HG03060 (cell line): ENCODE results near the gene ADGRA1.

Experiments used
- ATAC-seq: cut with Tn5 transposase; IDR thresholded peaks from one replicate; pipeline ENCODE4 v1.9.1; 2021; ENCODE audit warnings: low read depth, moderate number of reproducible peaks; ENCODE audit not compliant: unreplicated experiment

Gene ADGRA1

DNA sequence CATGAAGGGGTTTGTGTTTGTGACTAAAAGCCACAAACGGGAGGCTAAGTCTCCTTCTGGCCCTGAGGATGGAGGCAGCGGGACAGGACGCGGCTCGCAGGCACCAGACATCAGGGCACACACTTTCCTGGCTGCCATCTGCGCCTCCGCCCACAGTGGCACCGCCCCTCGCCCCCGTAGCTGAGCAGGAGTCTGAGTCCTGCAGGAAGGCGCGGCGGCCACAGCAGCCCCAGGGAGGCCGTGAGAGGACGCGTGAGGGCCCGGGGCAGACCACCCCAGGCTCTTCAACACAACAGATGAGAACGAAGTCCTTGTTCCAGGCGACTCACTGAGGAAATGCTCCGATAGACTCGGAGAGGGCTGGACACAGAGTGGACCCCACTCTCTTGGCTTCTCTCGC, 6.6 kb downstream of the ADGRA1 start:
- no peak for ATAC-seq

DNA sequence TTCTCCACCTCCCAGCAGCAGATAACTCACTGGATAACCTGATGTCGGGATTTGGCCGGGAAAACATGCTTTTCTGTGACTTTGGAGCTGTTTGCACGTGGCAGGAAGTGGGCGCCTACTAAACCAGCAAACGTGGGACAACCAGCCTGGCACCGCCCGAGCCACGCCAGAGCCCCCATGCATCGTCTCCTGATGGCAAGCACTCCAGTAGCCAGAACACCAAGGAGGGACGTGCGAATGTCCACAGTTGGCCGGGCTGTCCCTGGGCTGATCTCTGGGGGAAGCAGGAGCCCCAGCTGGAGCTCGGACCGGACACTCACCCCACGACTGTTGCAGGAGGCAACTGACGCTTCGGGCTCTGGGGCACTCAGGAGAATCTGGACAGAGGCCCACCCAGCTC, 7.1 kb downstream of the ADGRA1 start:
- ATAC-seq = no peak

DNA sequence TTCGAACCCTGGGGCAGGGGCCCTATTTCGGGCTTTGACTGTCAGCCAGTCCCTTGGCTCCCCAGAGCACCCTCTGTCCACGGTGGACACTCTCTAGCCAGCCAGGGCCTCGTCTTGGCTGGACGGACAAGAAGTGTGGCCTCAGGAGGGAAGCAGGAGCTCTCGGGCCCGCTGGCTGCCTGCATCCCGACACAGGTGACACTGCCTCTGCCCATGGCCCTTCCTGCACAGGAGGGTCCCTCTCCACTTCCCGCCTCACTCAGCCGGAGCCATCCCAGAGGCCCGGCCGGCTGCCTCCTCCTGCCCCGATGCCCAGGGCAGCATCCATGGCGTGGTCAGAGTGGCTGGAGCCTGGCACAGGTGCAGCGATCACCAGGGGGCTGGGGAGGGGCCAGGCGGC, 7.9 kb downstream of the ADGRA1 start:
- no peak for ATAC-seq

DNA sequence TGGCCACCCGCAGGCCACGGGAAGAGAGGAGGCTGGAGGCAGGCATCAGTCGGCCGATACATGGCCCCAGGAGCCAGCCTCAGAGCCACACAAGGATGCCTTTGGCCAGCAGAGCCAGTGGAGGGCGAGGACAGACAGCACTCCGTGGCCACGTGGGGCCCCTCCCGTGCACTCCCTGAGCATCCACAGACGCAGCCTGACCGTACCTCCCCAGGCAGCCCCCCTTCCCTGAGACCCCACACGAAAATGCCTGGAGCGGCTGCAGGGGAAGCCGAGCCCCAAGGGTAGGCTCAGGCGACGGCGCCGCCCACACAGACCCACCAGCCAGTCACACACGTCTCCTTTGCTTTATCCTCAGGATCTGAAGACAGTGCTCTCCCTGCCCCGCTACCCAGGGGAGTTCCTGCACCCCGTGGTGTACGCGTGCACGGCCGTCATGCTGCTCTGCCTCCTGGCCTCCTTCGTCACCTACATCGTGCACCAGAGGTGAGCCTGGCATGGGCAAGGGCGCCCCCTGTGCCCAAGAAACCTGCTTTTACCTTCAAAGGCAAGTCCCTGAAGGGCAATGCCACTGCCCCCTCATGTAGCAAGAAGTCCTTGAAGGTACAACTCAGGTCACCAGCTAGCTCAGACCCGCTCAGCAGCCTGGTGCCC, 9.0 kb downstream of the ADGRA1 start:
- ATAC-seq = no peak

DNA sequence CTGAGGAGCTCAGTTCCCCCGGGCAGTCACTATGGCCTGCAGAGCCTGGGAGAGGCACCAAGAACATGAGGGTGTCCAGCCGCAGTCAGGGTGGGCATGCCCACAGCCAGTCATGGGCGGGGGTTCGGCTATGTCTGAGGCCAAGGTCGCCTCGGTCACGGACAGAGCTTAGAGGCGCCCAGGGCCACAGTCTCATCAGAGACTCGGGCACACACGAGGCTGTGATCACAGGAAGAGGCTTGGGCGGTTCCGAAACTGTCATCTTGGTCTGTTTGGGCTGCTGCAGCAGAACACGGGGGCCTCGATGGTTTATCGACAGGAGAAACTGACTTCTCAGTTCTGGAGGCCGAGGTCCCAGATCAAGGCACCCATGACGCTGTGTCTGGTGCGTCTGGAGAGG, 9.7 kb downstream of the ADGRA1 start:
- ATAC-seq = no peak

DNA sequence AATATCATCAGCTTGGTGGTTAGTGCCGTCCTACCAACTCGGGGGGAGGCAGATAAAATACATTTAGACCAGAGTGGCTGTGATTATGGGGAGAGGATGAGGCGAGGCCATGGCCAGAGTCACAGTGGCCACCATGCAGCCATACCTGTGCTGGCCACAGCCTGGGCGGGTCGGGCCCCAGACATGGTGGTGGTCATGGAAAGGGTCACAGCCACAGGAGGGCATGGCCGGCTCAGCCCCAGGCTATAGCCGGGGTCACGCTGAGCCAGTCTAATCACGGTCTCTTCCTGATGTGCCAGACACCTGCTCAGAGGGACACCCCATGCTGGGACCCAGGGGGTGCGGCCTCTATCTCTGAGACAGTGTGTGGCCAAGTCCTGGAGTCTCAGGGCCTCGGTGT, 10.2 kb downstream of the ADGRA1 start:
- ATAC-seq = no peak

DNA sequence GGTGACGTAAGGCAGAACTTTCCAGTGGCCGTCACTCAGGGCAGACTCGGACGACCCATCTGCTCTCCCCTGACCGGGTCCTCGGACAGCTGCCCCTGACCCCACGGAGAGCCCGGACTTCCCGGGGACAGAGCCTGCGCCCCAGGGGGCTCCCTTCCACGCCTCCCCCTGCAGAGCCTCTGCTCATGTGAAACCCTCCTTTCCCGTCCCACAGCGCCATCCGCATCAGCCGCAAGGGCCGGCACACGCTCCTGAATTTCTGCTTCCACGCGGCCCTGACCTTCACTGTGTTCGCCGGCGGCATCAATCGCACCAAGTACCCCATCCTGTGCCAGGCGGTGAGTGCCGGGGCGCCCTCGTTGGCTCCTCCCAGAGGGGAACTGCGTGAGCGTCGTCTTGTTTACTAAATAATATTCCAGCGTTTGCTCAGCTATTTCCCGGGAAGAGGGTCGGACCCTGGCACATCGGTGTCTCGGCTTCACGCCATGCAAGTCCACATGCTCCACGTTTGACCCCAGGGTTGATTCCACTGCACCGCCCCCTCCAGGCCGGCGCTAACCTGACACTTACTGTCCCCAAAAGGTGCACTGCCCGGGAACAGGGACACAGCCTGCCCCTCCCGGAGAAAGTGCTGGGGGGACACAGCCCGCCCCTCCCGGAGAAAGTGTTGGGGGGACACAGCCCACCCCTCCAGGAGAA, 10.9 kb downstream of the ADGRA1 start:
- ATAC-seq = no peak

DNA sequence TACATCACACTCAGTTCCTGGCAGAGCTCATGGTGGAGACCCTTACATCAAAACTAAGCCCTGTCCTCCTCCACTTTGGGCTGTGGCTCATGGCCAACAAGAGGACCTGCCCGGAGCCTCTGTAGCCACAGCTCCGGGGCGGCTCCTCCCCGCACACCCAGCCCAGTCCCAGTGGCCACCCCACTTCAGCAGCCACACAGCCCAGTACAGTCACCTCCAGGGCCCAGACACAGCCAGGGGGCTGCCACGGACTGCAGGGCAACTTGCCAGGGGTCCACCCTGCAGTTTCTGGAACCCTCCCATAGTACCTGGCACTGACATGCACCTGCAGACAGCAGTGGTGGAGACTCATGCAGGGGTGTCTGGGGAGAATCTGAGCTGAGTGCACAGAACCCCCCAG, 11.8 kb downstream of the ADGRA1 start:
- ATAC-seq = no peak

DNA sequence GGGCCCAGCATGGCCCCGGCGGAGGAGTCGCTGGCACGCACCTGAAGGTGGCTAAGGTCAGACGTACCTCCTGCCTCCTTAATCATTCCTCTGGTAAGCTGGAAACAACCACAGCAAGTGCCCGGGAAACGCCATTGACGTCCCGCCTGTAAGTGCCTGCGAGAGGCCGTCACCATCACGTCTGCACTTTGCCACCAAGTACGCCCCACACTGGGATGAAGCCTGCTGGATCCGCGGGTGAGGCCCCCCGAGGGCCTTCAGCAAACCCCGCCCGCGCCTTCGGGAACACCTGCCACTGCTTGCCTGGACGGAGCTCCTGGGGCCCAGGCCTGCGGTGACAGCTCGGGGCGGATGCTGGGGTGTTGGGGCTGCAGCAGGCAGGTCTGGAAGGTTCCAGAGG, 12.5 kb downstream of the ADGRA1 start:
- no peak for ATAC-seq

DNA sequence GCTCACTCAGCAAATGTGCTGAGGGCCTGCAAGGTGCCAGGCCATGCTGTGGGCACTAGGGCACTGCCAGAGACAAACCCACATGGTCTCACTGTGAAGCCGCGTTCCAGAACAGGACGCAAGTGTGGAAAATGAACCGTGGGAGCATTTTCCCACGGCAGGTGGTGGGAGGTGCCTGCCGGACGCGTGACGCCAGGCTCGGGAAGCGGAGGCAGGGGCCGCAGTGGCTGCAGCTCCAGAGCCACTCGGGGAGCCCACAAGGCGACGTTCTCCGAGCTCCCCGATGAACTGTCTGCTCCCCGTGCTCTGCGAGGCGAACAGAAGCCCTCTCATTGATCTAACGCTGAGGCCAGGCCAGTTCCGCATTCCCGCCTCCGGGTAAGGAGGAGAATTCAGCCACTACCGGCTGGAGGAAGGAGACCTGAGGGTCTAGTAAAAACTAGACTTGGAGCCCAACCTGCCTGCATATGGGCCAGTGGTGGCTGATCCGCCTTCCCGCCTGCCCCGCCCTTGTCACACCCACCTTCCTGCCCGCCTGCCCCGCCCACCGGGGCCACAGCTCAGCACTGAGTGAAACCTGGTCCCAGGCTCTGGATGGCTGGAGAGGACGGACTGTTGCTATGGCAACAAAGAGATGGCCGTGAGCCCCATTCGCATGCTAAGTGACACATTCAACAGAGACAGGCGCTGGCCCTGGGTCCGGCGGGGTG, 13.1 kb downstream of the ADGRA1 start:
- no peak for ATAC-seq

DNA sequence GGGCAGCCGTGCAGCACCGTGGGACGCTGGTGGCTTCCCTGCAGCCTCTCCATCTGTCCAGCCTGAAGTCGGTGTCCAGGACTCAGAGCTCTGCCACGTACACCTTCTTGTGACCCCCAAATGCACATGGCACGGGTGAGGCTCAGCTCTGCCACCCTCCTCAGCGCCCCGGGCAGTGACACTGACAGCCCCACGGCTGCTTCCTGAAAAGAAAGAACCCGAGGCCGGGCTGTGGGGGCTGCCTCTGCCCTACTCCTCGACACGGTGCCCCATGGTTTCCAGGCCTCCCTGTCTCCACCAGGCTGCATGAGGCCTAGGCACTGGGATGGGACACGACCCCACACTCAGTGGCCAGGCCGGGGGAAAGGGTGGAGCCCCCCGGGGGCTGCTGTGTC, 13.7 kb downstream of the ADGRA1 start:
- no peak for ATAC-seq

DNA sequence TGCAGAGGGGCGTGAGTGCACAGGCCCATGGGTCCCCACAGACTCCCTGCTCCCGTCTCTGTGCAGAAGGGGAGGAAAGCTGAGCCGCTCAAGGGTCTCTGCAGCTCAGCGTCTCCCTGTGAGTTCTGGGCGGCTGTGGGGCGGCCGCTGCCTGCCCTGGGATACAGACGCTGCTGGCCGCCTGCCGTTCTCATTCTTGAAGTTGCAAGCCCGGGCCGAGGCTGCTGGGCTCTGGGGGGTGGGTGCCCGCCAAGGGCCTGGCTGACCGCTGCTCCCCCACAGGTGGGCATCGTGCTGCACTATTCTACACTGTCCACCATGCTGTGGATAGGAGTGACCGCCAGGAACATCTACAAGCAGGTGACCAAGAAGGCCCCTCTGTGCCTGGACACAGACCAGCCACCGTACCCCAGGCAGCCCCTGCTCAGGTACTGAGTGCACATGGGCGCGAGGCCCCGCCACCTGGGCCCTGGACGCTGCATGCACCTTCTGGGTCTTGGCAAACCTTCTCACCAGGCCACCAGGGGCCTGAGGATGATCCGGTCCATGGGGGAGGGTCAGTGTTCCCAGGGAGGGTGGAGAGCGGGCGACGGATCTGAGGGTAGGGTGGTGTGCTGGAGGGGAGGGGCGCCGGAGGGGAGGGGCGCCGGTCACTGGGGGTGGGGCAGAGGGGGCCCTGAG, 14.8 kb downstream of the ADGRA1 start:
- ATAC-seq = no peak

DNA sequence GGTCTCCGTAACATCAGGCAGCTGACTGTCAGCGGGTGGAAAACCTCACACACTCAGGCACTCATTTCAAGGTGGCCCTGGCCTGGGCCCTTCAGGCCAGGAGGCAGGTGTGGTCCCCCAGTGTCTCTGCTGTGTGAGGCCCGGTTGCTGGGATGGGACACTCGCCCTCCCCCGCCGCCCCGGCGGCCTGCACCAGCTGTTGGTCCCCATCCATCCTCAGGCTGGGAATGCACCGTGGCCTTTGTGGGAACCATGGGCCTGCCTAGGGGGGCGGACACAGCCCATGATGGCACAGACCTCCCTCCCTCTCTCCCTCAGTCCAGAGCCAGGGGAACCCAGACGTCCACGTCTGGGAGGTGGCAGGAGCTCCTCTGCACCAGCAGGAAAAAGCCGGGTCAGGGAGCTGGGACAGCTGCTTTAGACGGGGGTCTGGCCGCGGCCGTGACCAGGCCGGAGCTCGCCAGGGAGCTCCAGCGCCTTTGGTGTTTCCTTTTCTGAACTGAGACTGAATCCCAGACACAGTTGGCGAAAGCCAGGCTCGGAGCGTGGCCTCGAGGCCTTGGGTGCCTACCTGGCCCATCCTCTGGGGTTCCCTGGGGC, 15.7 kb downstream of the ADGRA1 start:
- ATAC-seq = no peak

DNA sequence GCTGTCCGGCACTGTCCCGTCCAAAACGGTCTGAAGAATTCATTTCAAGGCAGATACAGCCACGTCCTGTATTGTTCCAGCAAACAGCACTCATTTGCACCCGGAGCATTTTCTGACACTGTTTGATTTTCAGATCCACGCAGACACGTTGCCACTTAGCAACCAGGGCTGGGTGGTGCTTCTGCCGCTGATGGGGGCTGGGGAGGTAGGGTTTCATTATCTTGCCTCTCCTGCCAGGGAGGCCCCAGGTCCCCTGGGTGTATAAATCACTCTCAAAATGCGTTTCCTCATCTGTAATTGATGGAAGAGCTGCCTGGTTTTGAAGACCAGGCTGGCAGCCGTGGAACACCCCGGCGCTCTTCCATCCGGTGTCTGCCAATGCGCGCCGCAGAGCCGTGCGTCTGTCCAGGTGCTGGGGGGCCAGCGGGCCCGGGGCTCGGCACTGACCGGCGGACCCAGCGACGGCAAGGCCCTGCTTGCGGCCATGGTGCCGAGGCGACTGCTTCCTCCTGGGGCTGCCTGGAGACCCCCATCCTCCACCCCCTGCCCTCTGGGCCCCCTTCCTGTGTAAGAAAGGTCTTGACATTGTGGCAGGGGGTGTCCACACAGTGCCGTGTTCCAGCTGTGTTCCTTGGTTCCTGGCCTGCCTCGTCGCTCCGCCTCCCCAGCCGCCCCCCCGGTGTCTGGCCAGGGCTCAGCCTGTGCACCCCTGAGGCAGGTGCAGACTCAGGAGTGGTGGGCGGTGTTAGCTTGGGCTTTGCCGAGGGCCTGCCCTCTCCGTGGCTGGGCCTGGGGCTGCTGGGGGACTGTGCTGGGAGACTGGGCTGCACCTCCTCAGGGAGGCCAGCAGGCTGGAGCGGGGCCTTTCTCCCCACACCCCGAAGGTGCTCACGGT, 16.6 kb downstream of the ADGRA1 start:
- no peak for ATAC-seq

DNA sequence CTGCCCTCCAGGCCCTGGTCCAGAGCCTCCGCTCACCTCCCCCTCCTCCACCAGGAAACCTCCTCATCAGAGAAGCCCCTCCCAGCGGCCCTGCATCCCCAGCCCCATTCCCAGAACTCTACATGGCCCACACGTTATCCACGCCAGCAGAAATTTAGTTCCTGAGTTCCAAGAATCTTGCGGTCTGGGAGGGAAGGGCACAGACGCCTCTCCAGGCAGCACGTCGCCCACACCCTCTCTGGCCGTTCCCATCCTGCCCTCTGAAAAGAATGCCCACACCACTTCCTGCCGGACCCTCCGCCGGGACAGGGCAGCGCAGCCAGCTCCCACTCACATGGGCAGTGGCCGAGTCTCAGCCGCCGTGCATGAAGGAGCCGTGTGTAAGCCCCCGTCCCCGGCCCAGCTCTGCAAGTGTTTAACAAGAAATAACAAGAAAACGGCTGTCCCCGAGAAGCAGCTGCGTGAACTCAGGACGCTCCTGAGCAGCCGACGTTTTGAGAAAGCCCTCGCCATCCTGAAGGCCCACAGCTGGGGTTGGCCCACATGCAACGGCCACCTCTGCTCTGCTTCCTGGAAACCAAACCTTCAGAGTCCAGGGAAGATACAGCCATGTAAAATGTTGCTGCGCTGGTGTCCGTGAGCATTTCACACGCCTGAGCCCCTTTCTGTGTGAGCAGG, 17.4 kb downstream of the ADGRA1 start:
- ATAC-seq = no peak

DNA sequence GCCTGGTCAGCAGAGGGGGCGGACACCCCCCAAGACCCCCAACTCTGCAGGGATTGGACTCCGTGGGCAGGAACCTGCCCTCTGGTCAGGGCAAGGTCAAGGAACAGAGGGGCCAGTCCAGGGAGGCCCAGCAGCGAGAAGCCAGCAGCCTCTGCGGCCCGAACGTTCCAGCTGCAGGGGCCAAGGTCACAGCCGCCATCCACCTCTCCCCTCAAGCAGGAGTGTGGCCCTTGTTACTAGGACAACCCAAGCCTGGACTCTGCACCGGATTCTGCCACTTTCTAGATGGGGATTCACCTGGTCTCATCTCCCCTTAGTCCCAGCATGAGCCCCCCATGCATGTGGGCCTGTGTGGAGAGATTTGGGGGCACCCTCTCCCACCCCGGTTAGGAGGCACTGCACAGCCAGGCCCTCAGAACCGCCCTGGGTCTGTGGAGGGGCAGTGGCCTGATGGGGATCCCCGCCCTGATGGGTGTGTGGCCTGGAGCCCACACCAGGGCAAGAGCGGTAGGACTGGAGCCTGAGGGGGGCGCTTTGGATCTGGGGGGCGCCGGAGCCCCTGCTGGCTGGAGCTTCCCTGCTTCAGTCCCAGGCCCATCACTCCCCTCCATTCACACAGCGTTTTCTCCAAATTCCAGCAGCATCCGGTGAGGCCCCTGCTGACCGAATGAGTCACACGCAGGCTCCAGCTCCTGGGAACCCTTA, 18.1 kb downstream of the ADGRA1 start:
- no peak for ATAC-seq

DNA sequence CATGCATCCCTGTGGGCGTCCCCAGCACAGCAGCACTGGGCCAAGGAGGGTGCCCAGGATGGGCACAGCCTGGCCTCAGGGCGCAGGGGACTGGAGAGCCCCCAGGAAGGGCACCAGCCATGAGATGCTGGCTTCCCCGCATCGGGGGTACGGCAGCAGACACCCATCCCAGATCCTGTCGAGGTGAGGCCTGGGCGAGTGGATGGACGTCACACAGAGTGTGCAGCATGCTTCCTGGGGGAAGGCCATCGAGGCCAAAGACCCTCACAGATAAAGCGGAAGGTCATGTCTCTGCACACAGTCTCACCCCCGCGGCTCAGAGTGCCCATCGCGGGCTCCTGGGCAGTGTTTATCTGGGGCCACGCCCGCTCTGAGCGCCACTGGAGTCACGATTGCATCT, 18.8 kb downstream of the ADGRA1 start:
- no peak for ATAC-seq

DNA sequence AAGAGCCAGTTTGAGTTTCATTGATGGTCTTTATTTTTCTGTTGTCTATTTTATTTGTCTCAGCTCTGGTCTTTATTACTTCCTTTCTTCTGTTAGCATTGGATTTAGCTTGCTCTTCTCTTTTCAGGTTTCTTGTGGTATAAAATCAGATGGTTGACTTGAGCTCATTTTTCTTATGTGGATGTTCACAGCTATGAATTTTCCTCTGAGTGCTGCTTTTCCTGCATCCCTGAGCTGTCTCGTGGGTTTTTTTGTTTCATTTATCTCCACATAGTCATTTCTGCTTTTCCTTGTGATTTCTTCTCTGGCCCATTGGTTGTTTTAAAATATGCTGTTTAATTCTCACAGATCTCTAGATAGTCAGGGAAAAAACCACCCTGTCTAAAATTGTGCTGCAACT, 19.7 kb downstream of the ADGRA1 start:
- ATAC-seq = no peak

DNA sequence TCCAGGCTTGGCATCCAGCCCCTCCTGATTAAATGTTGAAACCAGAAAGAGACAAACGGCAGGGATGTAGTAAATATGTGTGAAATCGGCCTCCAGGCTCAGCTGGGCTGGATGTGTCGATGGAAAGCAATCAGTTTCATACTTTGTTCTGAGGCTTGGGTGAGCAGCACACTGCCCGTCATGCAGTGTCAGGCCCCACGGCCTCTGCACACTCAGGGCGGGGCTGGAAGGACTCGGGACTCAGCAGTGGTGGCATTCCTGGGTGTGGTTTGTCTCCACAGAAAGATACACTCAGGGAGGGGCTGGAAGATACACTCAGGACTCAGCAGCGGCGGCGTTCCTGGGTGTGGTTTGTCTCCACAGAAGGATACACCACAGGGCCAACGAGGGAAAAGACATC, 22.0 kb downstream of the ADGRA1 start:
- no peak for ATAC-seq
